ENCODE measurements around the gene ZDBF2.

GRCh38 chr2:206267567-206267966 is 6.9 kb upstream of the ZDBF2 start:
- no peak for TF ChIP-seq TAF1 (IDR thresholded peaks at IDR 0.05; ENCODE audit: borderline replicate concordance, insufficient read depth, low read length)
- TF ChIP-seq REST (IDR thresholded peaks at IDR 0.05; ENCODE audit: insufficient read depth in 1 of 2, low read depth in 2 of 2, low read length in 2 of 2), result no peak
- TF ChIP-seq POLR2AphosphoS5 (IDR thresholded peaks at IDR 0.05; ENCODE audit: low read depth, low read length), result no peak
- no peak for TF ChIP-seq FOXP2 (optimal IDR thresholded peaks at IDR 0.05; ENCODE audit: borderline replicate concordance, extremely low read depth, extremely low read length, insufficient read depth)

Measured in PFSK-1 (cell line).